SJSA1 (cell line): Measurements from ENCODE around the gene HOXA9. TPM values are rescaled to one million over a fixed set of nuclear protein-coding genes. Genes with fewer than 3 reads are reported as not detected.

Source experiments
- DNase-seq, 2 experiments: peaks; one replicate each; pipeline ENCODE4 v3.0.0-alpha.2; 2015 to 2020; ENCODE audit warnings: low spot score in 2 of 2, low read depth in 1 of 2
- H3K27ac ChIP-seq: fragments of 250-450 bp; sonication (Bioruptor Pico); 2 replicates; pipeline ENCODE4 v1.5.1; 2020; ENCODE audit warnings: mild to moderate bottlenecking, moderate library complexity
- H3K27me3 ChIP-seq: fragments of 250-450 bp; sonication (Bioruptor Pico); replicated peaks from 2 replicates; pipeline ENCODE4 v1.5.1; 2020; ENCODE audit warnings: mild to moderate bottlenecking, moderate library complexity
- H3K36me3 ChIP-seq: fragments of 250-450 bp; sonication (Bioruptor Pico); 2 replicates; pipeline ENCODE4 v1.5.1; 2020; ENCODE audit warnings: mild to moderate bottlenecking
- H3K4me1 ChIP-seq: fragments of 250-450 bp; sonication (Bioruptor Pico); replicated peaks from 2 replicates; pipeline ENCODE4 v1.6.1; 2021; ENCODE audit warnings: mild to moderate bottlenecking
- H3K4me3 ChIP-seq: fragments of 250-450 bp; sonication (Bioruptor Pico); 2 replicates; pipeline ENCODE4 v1.5.1; 2020; ENCODE audit warnings: mild to moderate bottlenecking
- H3K9me3 ChIP-seq: fragments of 250-450 bp; sonication (Bioruptor Pico); replicated peaks from 2 replicates; pipeline ENCODE4 v1.5.1; 2020; ENCODE audit warnings: mild to moderate bottlenecking
- total RNA-seq: library from RNA; depleted of rRNA; stranded (reverse); fragments of >200 nt; shearing (Covaris generic); gene quantifications from 2 replicates; pipeline ENCODE4 v1.2.3, GENCODE V29; 2014

The HOXA9 gene
- total RNA-seq, 1 experiment from 2014 or later: 16.3 TPM

DNA sequence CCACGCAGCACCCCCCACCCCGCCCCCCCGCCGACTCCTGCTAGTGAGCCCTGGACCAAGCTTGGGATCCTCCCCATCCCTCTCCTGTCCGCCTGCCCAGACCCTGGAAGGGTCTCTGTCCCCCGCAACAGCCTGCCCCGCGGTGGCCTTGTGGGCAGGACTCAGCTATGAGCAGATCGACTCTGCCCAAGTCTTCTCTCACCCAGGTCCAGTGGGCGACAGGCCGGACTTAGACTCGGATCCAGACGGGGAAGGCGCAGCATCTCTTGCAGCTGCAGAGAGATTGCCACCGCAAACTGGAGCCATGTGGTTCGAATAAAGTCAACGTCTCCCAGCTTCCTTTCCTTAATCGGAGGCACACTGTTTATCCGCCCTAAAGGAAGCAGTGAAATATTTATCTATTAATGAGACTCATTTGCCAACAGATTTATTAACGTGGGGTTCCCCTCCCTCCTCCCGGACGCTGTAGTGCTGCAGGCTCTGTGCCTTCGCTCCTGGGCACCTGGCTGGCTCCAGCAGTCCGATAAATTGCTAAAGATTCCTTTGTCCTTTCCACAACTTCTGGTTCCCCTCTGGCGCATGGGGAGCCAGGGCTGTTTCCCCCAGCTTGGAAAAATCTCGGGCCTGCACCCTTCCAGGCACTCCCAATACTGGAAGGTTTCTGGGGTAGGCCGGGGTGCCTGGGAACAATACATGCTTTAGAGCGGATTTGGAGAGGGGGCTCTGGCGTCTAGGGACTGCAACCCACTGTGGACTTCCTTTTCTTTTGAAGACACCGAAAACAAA, 8.2 kb downstream of the HOXA9 start:
- Histone ChIP-seq H3K4me1 (peaks cover 24% of the 10 kb centered on the region), H3K27ac (no peak overlapping the region), H3K36me3 (peaks cover 3% of the 10 kb centered on the region; the same call in 1 of the 2 replicates), H3K4me3 (peak overlapping the region; percentile 46), H3K27me3 (no peaks in the 10 kb centered on the region; the same call in 1 of the 2 replicates), H3K9me3 (no peaks in the 10 kb centered on the region)
- DNase-seq: peak in 1 of 2 experiments; percentile 35

DNA sequence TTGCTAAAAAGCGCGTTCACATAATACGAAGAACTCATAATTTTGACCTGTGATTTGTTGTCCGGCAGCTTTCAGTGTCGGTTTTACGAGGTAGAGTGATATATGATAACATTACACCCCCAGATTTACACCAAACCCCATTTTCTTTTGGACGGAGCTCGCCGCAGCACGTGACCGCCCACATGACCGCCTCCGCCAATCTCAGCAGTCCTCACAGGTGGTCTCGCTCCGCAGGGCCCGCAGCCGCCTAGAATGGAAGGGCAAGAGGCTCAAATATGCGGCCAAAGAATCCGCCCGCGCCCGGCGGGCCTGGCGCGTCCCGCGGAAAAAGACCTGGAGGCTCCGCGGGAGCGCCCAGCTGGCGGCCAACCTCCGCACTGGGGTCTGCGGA, 8.8 kb downstream of the HOXA9 start, which contains the start of gene HOXA7:
HOXA7 (minus strand) TSS at position 168 of the 391 bp plus-strand sequence; CDS start at position 38, 130 bp downstream.
- Histone ChIP-seq H3K36me3 (no peaks in the 10 kb centered on the region), H3K27ac (no peak within 1 kb of the TSS; the same call in 1 of the 2 replicates), H3K4me3 (peak within 1 kb of the TSS; percentile 46), H3K4me1 (peaks cover 30% of the 10 kb centered on the region), H3K9me3 (no peaks in the 10 kb centered on the region), H3K27me3 (no peaks in the 10 kb centered on the region; the same call in 1 of the 2 replicates)
- peak in 1 of 2 experiments; percentile 76 for DNase-seq

DNA sequence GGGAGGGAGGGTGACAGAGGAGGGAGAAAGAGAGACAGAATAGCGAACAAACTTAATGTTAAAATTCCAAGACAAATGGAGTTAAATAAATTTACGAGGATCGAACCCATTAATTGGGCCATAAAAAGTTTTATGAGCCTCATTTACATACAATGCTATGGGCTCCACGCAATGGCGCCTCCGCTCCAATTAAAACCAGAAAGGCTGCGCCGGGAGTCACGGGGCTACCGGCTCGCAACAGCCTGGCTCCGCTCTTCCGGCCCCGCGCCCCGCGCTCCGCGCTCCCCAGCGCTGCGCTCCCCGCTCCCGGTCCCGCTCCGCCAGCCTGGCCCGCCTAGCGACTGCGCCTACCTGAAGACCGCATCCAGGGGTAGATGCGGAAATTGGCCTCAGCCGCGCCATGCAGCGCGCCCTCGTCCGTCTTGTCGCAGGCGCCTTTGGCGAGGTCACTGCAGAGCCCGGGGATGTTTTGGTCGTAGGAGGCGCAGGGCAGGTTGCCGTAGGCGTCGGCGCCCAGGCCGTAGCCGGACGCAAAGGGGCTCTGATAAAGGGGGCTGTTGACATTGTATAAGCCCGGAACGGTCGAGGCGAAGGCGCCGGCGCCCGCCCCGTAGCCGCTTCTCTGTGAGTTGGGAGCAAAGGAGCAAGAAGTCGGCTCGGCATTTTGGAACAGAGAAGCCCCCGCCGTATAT, 9.4 kb downstream of the HOXA9 start:
- H3K27ac ChIP-seq: no peak overlapping the region; the same call in 1 of the 2 replicates

DNA sequence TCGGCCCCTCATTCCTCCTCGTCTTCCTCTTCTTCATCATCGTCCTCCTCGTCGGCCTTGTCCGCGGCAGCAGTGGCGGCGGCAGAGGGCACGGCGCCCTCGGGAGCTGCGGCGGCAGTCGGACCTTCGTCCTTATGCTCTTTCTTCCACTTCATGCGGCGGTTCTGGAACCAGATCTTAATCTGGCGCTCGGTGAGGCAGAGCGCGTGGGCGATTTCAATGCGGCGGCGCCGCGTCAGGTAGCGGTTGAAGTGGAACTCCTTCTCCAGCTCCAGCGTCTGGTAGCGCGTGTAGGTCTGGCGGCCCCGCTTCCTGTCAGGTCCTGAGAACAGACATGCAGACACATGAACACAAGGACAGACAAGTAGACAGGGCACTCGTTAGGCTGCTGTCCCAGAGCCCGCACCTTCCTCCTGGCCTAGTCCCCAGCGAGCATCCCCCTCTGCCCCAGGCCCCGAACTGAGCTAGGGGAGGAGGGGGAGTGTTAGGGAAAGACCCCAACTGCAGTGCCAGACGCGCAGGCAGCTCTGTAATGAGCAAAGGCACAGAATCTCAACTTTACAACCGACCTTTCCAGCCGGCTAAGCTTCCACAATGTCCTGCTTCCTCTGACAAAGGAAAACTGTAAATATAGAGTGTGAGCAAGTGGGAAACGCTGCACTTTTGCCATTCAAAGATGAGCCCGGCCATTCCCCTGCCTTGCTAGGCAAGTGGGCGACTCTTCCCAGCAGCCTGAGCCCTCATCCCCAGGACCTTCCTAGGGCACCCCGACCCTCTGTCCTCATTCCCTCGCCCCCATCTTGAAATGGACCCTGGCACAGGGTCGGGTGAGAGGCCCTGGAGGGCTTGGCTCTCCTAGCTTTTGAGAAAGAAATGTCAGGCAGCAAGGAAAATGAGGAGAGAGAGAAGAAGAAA, 10.2 kb downstream of the HOXA9 start:
- Histone ChIP-seq H3K27me3 (no peaks in the 10 kb centered on the region; the same call in 1 of the 2 replicates), H3K36me3 (no peaks in the 10 kb centered on the region), H3K9me3 (no peaks in the 10 kb centered on the region), H3K4me3 (peak overlapping the region; percentile 46), H3K27ac (no peak overlapping the region), H3K4me1 (peaks cover 32% of the 10 kb centered on the region)
- no peak for DNase-seq

More for the DNA sequence above, 9.4 kb downstream of the HOXA9 start:
- Histone ChIP-seq H3K9me3 (no peaks in the 10 kb centered on the region), H3K27me3 (no peaks in the 10 kb centered on the region; the same call in 1 of the 2 replicates), H3K36me3 (no peaks in the 10 kb centered on the region), H3K4me1 (peaks cover 33% of the 10 kb centered on the region), H3K4me3 (peak overlapping the region; percentile 46)
- DNase-seq: peak; percentile 43 to 58

DNA sequence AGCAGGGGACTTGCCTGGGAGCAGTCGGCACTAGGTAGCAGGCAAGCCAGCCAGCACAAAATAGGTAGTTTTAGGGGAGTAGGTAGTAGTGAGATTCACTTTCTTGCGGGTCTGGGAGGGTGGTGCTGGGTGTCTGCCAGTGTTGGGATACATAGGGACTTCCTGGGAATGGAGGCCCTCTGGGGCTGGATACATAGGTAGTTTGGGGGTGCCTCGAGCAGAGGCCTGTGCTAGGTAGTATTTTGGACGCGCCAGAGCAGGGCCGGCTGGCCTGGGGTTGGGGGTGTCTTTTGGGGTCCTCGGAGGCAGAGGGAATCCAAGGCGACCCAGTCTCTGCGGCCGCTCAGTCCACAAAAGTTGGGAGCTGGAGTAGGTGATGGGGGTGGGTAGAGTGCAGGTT, 11.0 kb downstream of the HOXA9 start:
- no peaks in the 10 kb centered on the region for H3K36me3 ChIP-seq
- peaks cover 33% of the 10 kb centered on the region for H3K4me1 ChIP-seq
- H3K9me3 ChIP-seq: no peaks in the 10 kb centered on the region
- DNase-seq: no peak
- no peak overlapping the region for H3K27ac ChIP-seq
- H3K27me3 ChIP-seq: no peaks in the 10 kb centered on the region; the same call in 1 of the 2 replicates
- no peak overlapping the region for H3K4me3 ChIP-seq

DNA sequence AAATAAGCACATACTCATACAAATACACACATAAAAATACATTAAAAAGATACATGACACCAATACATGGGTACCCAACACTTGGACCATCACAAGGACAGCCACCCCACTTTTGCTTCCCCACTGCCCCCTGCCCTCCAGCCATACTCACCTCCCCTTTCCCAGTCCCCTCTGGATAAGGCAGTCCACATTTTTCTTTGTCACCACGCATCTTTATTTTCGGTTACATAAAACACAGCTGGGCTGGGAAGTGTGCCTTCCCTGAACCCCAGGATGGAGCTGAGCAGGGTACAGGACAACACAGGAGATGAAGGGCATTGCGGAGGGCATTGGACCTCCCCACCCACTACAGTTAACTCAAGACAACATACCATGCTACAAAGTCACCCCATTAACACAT, 11.8 kb downstream of the HOXA9 start:
- no peak for DNase-seq
- no peak overlapping the region for H3K27ac ChIP-seq
- no peak overlapping the region for H3K4me3 ChIP-seq
- no peaks in the 10 kb centered on the region for H3K9me3 ChIP-seq
- no peaks in the 10 kb centered on the region; the same call in 1 of the 2 replicates for H3K27me3 ChIP-seq
- no peaks in the 10 kb centered on the region for H3K36me3 ChIP-seq
- peaks cover 41% of the 10 kb centered on the region for H3K4me1 ChIP-seq

DNA sequence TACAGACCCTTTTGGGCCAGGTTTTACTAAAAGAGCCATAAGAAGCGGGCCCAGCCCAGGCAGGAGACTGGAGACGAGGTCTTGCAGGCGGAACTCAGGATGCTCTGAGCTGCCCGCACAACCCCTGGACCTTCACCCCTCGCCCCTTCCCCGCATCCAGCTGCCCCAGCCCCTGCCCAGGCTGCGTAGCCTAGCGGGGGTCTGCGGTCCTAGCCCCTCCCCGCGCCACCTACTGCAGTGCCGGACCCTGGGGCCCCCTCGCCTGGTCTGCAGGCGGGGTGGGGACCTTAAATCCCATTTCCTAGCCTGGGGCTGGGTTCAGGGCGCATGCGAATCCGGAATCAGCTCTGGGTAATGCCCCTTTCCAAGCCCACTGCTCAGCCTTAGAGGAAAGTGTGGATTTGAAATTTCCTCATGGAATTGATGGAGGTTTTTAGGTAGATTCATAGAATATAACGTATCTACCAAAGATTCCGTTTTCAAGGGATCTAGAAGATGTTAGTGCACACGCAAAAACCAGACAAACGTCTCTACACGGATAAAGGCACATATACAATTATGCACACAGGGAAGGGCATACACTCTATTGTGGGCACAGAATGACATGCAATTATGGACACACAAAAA, 12.4 kb downstream of the HOXA9 start:
- Histone ChIP-seq H3K4me1 (peaks cover 47% of the 10 kb centered on the region), H3K4me3 (peak overlapping the region; percentile 37; the same call in 1 of the 2 replicates), H3K27me3 (no peaks in the 10 kb centered on the region; the same call in 1 of the 2 replicates), H3K9me3 (no peaks in the 10 kb centered on the region), H3K27ac (no peak overlapping the region), H3K36me3 (no peaks in the 10 kb centered on the region)
- DNase-seq: peak in 1 of 2 experiments; percentile 37

DNA sequence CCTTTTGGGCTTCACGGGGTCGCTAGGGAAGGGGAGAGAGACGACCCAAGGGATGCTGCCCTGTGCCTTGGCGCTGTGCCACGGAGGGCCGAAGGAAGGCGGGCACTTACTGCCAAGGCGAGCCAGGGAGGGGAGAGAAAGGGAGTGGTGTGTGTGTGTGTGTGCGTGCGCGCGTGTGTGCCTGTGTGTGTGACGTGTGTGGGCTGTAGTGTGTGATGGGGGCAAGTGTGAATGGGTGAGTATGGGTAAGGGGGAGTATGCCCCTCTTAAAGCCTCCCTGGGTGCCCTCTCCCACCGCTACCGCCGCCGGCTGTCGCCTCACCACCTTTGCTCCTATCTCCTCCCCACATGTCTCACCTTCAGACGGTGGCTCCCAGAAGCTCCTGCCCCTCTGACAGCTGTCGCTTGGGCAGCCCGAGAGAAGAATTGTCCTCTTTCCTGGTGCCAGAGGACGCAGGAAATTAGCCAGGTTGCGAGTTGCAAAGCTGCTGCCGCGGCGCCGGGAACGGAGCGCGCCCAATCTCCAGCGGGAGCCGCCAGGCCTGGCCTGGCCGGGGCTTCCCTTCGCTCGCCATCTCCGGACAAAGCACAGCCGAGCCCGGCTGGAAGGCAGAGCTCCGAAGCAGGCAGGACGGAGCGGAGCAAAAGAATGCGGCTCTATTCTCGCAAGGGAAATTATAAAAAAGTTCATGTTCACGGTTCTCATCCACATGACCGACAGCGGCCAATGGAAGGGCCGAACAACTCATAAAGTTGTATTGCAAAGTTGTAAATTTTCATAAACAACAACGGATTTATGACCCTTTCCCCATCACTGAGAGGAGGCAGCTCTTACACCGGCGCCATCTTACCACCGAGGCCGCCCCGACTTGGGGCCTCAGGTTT, 13.2 kb downstream of the HOXA9 start, which contains the start of gene HOXA3:
HOXA3 (minus strand) TSS at position 653 of the 885 bp plus-strand sequence. CDS start 41,943 bp downstream, outside the sequence.
- Histone ChIP-seq H3K4me3 (peak within 1 kb of the TSS; percentile 37), H3K27me3 (no peaks in the 10 kb centered on the region; the same call in 1 of the 2 replicates), H3K4me1 (peaks cover 52% of the 10 kb centered on the region), H3K36me3 (no peaks in the 10 kb centered on the region), H3K9me3 (no peaks in the 10 kb centered on the region), H3K27ac (no peak within 1 kb of the TSS)
- peak in 1 of 2 experiments; percentile 57 for DNase-seq

DNA sequence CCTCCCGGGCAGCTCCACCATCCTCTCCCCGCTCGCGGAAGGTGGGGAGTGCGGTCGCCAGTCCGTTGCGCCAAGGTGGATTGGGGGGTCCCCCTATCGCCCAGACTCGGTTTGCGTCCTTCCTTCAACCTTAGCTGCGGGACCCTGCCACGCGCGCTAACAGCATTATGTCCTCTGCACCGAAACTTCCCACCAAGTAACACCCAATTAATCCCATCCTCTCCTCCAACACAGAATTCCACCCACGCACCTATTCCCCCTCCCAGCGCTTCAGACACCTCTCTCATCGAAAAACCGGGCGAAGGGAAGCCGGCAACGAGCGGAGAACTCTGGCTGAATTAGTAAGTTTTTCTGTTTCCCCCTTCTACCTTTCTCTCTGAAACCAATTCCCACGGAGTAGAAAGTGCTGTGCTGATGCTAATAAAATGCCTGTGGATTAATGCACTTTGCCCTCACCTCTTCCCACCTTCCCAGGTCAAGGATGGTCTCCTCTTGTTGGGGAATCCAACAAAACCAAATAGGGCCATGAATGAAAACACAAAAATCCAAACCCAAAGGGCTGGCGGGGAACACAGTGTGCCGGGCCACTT, 13.9 kb downstream of the HOXA9 start:
- peak in 1 of 2 experiments; percentile 51 for DNase-seq
- H3K4me1 ChIP-seq: peaks cover 59% of the 10 kb centered on the region
- peak overlapping the region; percentile 37 for H3K4me3 ChIP-seq
- H3K9me3 ChIP-seq: no peaks in the 10 kb centered on the region
- H3K36me3 ChIP-seq: no peaks in the 10 kb centered on the region
- H3K27ac ChIP-seq: no peak overlapping the region
- H3K27me3 ChIP-seq: no peaks in the 10 kb centered on the region; the same call in 1 of the 2 replicates

DNA sequence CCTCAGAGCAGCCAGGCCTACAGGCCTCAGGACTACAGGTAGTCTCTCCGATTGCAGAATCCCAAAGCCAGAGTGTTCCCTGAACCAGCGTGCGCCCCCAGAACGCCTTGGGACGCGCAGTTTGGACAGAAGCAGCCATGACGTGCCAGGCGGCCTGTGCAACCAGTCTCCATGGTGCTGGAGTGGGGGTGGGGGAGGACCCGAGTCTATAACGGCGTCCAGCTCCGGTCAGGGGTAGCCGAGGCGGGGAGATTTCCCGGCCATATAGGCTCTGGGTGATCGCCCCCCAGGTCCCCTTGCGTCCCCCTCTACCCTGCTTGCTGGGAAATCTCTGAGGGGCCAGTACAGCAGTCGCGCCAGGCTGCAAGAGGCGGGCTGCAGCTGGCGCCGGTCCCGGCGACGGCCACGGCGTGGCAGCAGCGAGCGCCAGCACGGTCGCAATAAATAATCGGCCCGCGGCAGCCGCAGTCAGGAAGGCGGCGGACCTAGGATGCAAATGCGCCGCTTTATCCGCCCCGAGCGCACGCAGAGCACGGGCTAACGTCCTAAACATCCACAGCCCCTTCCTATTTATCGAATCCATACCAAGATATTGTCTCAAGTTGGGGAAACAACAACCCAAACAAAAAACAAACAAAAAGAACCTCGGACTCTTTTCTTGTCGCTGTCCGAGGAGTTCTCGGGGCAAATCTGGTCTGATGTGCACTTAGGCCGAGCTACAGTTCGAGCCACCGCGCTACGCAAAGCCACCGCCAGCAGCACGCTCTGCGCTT, 14.6 kb downstream of the HOXA9 start:
- Histone ChIP-seq H3K4me3 (peak overlapping the region; percentile 37), H3K9me3 (no peaks in the 10 kb centered on the region), H3K27ac (no peak overlapping the region), H3K27me3 (no peaks in the 10 kb centered on the region; the same call in 1 of the 2 replicates), H3K4me1 (peaks cover 59% of the 10 kb centered on the region), H3K36me3 (no peaks in the 10 kb centered on the region)
- peak; percentile 70 to 88 for DNase-seq
